ENCODE measurements around the gene SCN2B. TPM values are rescaled to one million over a fixed set of nuclear protein-coding genes. Genes with fewer than 3 reads are reported as not detected.

The SCN2B gene
- total RNA-seq, 2 experiments from 2014 or later = 0.06 to 0.10 TPM

GRCh38 chr11:118172356-118172755 lies 4.1 kb downstream of the SCN2B start:
- Histone ChIP-seq H3K9me3 (ENCODE audit: low read length) (no peaks in the 10 kb centered on the region), H3K4me2 (ENCODE audit: low read length) (no peak overlapping the region), H3K4me3 (ENCODE audit: low read depth, low read length, poor library complexity, severe bottlenecking) (no peak overlapping the region), H4K20me1 (ENCODE audit: insufficient read depth, low read length) (no peaks in the 10 kb centered on the region), H3K27ac (ENCODE audit: low read depth, low read length, poor library complexity, severe bottlenecking) (no peak overlapping the region), H3K36me3 (ENCODE audit: insufficient read depth, low read length) (no peaks in the 10 kb centered on the region), H3K79me2 (ENCODE audit: insufficient read depth, low read depth, low read length) (no peaks in the 10 kb centered on the region), H2AFZ (ENCODE audit: low read length) (no peak overlapping the region), H3K9me2 (ENCODE audit: insufficient read depth, low read length) (no peaks in the 10 kb centered on the region), H3K4me1 (ENCODE audit: insufficient read depth, low read length, poor library complexity, severe bottlenecking) (peaks cover 8% of the 10 kb centered on the region)
- DNase-seq (ENCODE audit: low spot score) = no peak
- intact Hi-C loops (cut with micrococcal nuclease; ENCODE audit: unreplicated experiment) = loop anchor here (10.0 kb wide), 1 partner anchor 358 kb away; no protein-coding TSS in a partner anchor
- BruUV-seq (replicated peaks) = no TSS peak
- TF ChIP-seq, protein P1, sequence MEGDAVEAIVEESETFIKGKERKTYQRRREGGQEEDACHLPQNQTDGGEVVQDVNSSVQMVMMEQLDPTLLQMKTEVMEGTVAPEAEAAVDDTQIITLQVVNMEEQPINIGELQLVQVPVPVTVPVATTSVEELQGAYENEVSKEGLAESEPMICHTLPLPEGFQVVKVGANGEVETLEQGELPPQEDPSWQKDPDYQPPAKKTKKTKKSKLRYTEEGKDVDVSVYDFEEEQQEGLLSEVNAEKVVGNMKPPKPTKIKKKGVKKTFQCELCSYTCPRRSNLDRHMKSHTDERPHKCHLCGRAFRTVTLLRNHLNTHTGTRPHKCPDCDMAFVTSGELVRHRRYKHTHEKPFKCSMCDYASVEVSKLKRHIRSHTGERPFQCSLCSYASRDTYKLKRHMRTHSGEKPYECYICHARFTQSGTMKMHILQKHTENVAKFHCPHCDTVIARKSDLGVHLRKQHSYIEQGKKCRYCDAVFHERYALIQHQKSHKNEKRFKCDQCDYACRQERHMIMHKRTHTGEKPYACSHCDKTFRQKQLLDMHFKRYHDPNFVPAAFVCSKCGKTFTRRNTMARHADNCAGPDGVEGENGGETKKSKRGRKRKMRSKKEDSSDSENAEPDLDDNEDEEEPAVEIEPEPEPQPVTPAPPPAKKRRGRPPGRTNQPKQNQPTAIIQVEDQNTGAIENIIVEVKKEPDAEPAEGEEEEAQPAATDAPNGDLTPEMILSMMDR (conservative IDR thresholded peaks at IDR 0.05; ENCODE audit: low read length) = no peak
- no peak for TF ChIP-seq EZH2phosphoT487 (IDR thresholded peaks at IDR 0.05; ENCODE audit: borderline replicate concordance, low read depth, low read length)
- POLR2A ChIA-PET = interaction anchor here (1.0 to 1.2 kb wide), 2 partner anchors 8 to 23 kb away, joined by 3 read pairs; no protein-coding TSS in a partner anchor
- CTCF ChIA-PET (ENCODE audit: unreplicated experiment) = interaction anchor here (0.6 to 2.0 kb wide), 4 partner anchors 8 to 226 kb away, joined by 3 to 14 read pairs (median 4); no protein-coding TSS in a partner anchor

GRCh38 chr11:118171269-118172062 lies 5.0 kb downstream of the SCN2B start:
- TF ChIP-seq, protein P1 (conservative IDR thresholded peaks at IDR 0.05; ENCODE audit: low read length) = peak; percentile 89
- TF ChIP-seq EZH2phosphoT487 (IDR thresholded peaks at IDR 0.05; ENCODE audit: borderline replicate concordance, low read depth, low read length) = no peak
- no peaks in the 10 kb centered on the region for H4K20me1 ChIP-seq (ENCODE audit: insufficient read depth, low read length)
- no peaks in the 10 kb centered on the region for H3K9me2 ChIP-seq (ENCODE audit: insufficient read depth, low read length)
- ChIA-PET CTCF (ENCODE audit: unreplicated experiment) (interaction anchor here (0.6 to 2.0 kb wide), 6 partner anchors 9 to 225 kb away, joined by 3 to 14 read pairs (median 4); no protein-coding TSS in a partner anchor), POLR2A (interaction anchor here (0.6 to 1.2 kb wide), 3 partner anchors 9 to 607 kb away, joined by 3 read pairs; no protein-coding TSS in a partner anchor)
- BruUV-seq (replicated peaks) = no TSS peak
- H3K4me3 ChIP-seq (ENCODE audit: low read depth, low read length, poor library complexity, severe bottlenecking) = no peak overlapping the region
- H3K9me3 ChIP-seq (ENCODE audit: low read length) = no peaks in the 10 kb centered on the region
- H2AFZ ChIP-seq (ENCODE audit: low read length) = peak overlapping the region; percentile 3; the same call in 1 of the 2 replicates
- intact Hi-C loops (cut with micrococcal nuclease; ENCODE audit: unreplicated experiment) = loop anchor here (1.0 to 10.0 kb wide), 2 partner anchors 26 to 357 kb away; no protein-coding TSS in a partner anchor
- no peak overlapping the region for H3K27ac ChIP-seq (ENCODE audit: low read depth, low read length, poor library complexity, severe bottlenecking)
- no peaks in the 10 kb centered on the region for H3K79me2 ChIP-seq (ENCODE audit: insufficient read depth, low read depth, low read length)
- peaks cover 8% of the 10 kb centered on the region for H3K4me1 ChIP-seq (ENCODE audit: insufficient read depth, low read length, poor library complexity, severe bottlenecking)
- peak overlapping the region; percentile 13; the same call in 1 of the 2 replicates for H3K4me2 ChIP-seq (ENCODE audit: low read length)
- H3K36me3 ChIP-seq (ENCODE audit: insufficient read depth, low read length) = no peaks in the 10 kb centered on the region
- DNase-seq (ENCODE audit: low spot score) = peak; percentile 76
